Neural cell (in vitro differentiated cells): Measurements from ENCODE around the gene WNT7A.
"Not testable (repeated sequence)": the region's sequence is repeated elsewhere in the genome, so short reads cannot be mapped to it uniquely, and the experiment has no call there.

Experiments used
- CTCF ChIP-seq: fragments of 450-650 bp; IDR thresholded peaks from 2 replicates; pipeline ENCODE4 v1.5.1; 2014; ENCODE audit warnings: antibody characterized with exemption, mild to moderate bottlenecking, moderate library complexity; ENCODE audit not compliant: poor library complexity, severe bottlenecking
- EP300 ChIP-seq: fragments of 450-650 bp; conservative IDR thresholded peaks from 2 replicates; pipeline ENCODE4 v1.6.1; 2014; ENCODE audit warnings: antibody characterized with exemption, mild to moderate bottlenecking, moderate library complexity; ENCODE audit not compliant: poor library complexity, severe bottlenecking
- EZH2 ChIP-seq: fragments of 200-600, 300-800 bp; shearing (Covaris generic), sonication (generic); IDR thresholded peaks from 2 replicates; pipeline ENCODE4 v1.6.1; 2014; ENCODE audit warnings: antibody characterized with exemption, low read length, borderline replicate concordance, mild to moderate bottlenecking; ENCODE audit not compliant: insufficient read depth, poor library complexity, severe bottlenecking
- MXI1 ChIP-seq: fragments of 450-650 bp; conservative IDR thresholded peaks from 2 replicates; pipeline ENCODE4 v1.6.1; 2014; ENCODE audit warnings: antibody characterized with exemption, mild to moderate bottlenecking; ENCODE audit not compliant: poor library complexity, severe bottlenecking
- POLR2AphosphoS5 ChIP-seq: IDR thresholded peaks from 2 replicates; pipeline ENCODE4 v1.6.1; 2012
- RAD21 ChIP-seq: fragments of 450-650 bp; conservative IDR thresholded peaks from 2 replicates; pipeline ENCODE4 v1.6.1; 2014; ENCODE audit warnings: antibody characterized with exemption, mild to moderate bottlenecking, moderate library complexity
- REST ChIP-seq: IDR thresholded peaks from 2 replicates; pipeline ENCODE4 v1.6.1; 2012; ENCODE audit warnings: borderline replicate concordance
- SMC3 ChIP-seq: fragments of 450-650 bp; conservative IDR thresholded peaks from 2 replicates; pipeline ENCODE4 v1.6.1; 2014; ENCODE audit warnings: antibody characterized with exemption, mild to moderate bottlenecking, moderate library complexity; ENCODE audit not compliant: poor library complexity
- TAF1 ChIP-seq: IDR thresholded peaks from 2 replicates; pipeline ENCODE4 v1.6.1; 2012; ENCODE audit warnings: low read depth

- not testable (repeated sequence) for TF ChIP-seq CTCF, REST, EP300, TAF1, EZH2, POLR2AphosphoS5, MXI1, RAD21, SMC3
Observed at GRCh38 chr3:13928741-13929140, 48.9 kb upstream of the WNT7A start.
